ENCODE data around the gene NUBP1.

- no peak for TF ChIP-seq PHF8 (IDR thresholded peaks at IDR 0.05; ENCODE audit: borderline replicate concordance, low read length)
- TF ChIP-seq, protein P1, sequence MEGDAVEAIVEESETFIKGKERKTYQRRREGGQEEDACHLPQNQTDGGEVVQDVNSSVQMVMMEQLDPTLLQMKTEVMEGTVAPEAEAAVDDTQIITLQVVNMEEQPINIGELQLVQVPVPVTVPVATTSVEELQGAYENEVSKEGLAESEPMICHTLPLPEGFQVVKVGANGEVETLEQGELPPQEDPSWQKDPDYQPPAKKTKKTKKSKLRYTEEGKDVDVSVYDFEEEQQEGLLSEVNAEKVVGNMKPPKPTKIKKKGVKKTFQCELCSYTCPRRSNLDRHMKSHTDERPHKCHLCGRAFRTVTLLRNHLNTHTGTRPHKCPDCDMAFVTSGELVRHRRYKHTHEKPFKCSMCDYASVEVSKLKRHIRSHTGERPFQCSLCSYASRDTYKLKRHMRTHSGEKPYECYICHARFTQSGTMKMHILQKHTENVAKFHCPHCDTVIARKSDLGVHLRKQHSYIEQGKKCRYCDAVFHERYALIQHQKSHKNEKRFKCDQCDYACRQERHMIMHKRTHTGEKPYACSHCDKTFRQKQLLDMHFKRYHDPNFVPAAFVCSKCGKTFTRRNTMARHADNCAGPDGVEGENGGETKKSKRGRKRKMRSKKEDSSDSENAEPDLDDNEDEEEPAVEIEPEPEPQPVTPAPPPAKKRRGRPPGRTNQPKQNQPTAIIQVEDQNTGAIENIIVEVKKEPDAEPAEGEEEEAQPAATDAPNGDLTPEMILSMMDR (IDR thresholded peaks at IDR 0.05 in 2 of 3, conservative IDR thresholded peaks at IDR 0.05 in 1 of 3; ENCODE audit: insufficient read depth in 2 of 3, low read depth in 1 of 3, low read length in 3 of 3), result no peak
These were observed 12.9 kb downstream of the NUBP1 start for GRCh38 chr16:10756574-10756973.

Measured in K562 (cell line).